BLaER1 treated with 17β-estradiol and CSF1 and Interleukin-3, amounts not matched to agents 10 nM and 100 nM (cell line): ENCODE data around the gene TENM4.

Source experiments
- H3K27ac ChIP-seq, 11 experiments: shearing (Covaris generic); formaldehyde crosslinking; 2 replicates each; pipeline ENCODE4 v1.8.1; 2022
- H3K27me3 ChIP-seq, 11 experiments: shearing (Covaris generic); formaldehyde crosslinking; 2 replicates each; pipeline ENCODE4 v1.8.1; 2022
- H3K36me3 ChIP-seq, 11 experiments: shearing (Covaris generic); formaldehyde crosslinking; 2 replicates each; pipeline ENCODE4 v1.8.1; 2022
- H3K4me1 ChIP-seq, 10 experiments: shearing (Covaris generic); formaldehyde crosslinking; 2 replicates each; pipeline ENCODE4 v1.8.1; 2022
- H3K4me2 ChIP-seq, 11 experiments: shearing (Covaris generic); formaldehyde crosslinking; 2 replicates each; pipeline ENCODE4 v1.8.1; 2022
- H3K4me3 ChIP-seq, 10 experiments: shearing (Covaris generic); formaldehyde crosslinking; 2 replicates each; pipeline ENCODE4 v1.8.1; 2022
- H3K9ac ChIP-seq, 11 experiments: shearing (Covaris generic); formaldehyde crosslinking; 2 replicates each; pipeline ENCODE4 v1.8.1; 2022
- H3K9me3 ChIP-seq, 11 experiments: shearing (Covaris generic); formaldehyde crosslinking; replicated peaks in 1 of 11; 2 replicates each; pipeline ENCODE4 v1.8.1; 2022
- H4K20me1 ChIP-seq, 11 experiments: shearing (Covaris generic); formaldehyde crosslinking; 2 replicates each; pipeline ENCODE4 v1.8.1; 2022
- Cebpa-rat ChIP-seq, 11 experiments: shearing (Covaris generic); IDR thresholded peaks; 2 replicates each; pipeline ENCODE4 v1.8.1; 2022

TENM4 gene

DNA sequence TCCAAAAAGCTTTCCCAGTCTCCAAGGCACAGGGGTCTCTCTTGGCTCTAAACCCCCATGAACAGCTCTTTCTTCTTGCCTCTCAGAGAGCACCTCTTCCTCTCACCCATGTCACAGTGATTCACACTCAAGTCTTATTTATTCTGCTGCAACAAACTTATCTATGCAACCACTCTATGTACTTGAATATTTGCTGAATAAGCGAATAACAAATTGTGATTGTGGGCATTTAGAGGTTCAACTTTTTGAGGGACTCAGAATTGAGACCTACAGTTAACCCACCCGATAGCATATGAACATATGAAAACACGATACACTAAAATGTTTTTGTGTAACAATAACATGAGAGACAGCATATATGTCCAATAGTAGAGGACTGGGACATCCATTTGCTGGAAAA lies 729.1 kb downstream of the TENM4 start:
- no peak overlapping the region for H3K4me3 ChIP-seq
- no peak overlapping the region for H3K4me2 ChIP-seq
- H3K36me3 ChIP-seq: peaks cover 0 to 15% (median 0%) of the 10 kb centered on the region in 11 experiments; a peak in 7 of 22 replicates
- no peaks in the 10 kb centered on the region for H3K9me3 ChIP-seq
- no peaks in the 10 kb centered on the region for H3K27me3 ChIP-seq
- no peak overlapping the region for H3K9ac ChIP-seq
- no peaks in the 10 kb centered on the region for H4K20me1 ChIP-seq
- no peak overlapping the region for H3K27ac ChIP-seq
- H3K4me1 ChIP-seq: no peaks in the 10 kb centered on the region
- TF ChIP-seq Cebpa-rat (IDR thresholded peaks at IDR 0.05): no peak

DNA sequence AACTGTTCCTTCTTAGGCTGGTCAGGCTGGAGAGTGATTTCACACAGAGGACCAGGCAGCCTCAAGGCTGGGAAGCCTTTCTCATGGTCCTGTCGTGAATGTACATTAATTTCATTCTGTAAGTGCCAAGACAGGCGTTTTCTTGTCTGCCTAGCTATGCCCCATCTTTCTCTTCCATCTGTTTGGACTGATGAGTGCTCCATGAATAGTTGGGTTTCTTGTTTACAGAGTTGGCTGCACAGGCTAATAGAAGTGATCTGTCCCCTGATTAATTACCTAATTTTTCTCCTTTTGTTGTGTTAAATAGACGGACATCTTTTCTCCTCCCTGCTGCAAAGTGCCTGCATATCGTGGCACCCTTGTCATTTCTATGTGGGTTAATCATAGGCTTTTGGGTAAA lies 730.4 kb downstream of the TENM4 start:
- H3K4me1 ChIP-seq: no peaks in the 10 kb centered on the region
- H3K27me3 ChIP-seq: no peaks in the 10 kb centered on the region
- no peak for TF ChIP-seq Cebpa-rat (IDR thresholded peaks at IDR 0.05)
- no peaks in the 10 kb centered on the region for H3K9me3 ChIP-seq
- H3K4me2 ChIP-seq: no peak overlapping the region
- H3K36me3 ChIP-seq: peaks cover 0 to 17% (median 0%) of the 10 kb centered on the region in 11 experiments; a peak in 7 of 22 replicates
- H3K4me3 ChIP-seq: no peak overlapping the region
- no peaks in the 10 kb centered on the region for H4K20me1 ChIP-seq
- H3K27ac ChIP-seq: no peak overlapping the region
- H3K9ac ChIP-seq: no peak overlapping the region

- Histone ChIP-seq H3K4me1 (no peaks in the 10 kb centered on the region), H4K20me1 (no peaks in the 10 kb centered on the region), H3K27ac (no peak overlapping the region), H3K4me2 (no peak overlapping the region), H3K4me3 (no peak overlapping the region), H3K36me3 (peaks cover 0 to 17% (median 0%) of the 10 kb centered on the region in 11 experiments; a peak in 8 of 22 replicates), H3K27me3 (no peaks in the 10 kb centered on the region), H3K9me3 (no peaks in the 10 kb centered on the region), H3K9ac (no peak overlapping the region)
- no peak for TF ChIP-seq Cebpa-rat (IDR thresholded peaks at IDR 0.05)
Measured at GRCh38 chr11:78708388-78708787, 732.4 kb downstream of the TENM4 start.

DNA sequence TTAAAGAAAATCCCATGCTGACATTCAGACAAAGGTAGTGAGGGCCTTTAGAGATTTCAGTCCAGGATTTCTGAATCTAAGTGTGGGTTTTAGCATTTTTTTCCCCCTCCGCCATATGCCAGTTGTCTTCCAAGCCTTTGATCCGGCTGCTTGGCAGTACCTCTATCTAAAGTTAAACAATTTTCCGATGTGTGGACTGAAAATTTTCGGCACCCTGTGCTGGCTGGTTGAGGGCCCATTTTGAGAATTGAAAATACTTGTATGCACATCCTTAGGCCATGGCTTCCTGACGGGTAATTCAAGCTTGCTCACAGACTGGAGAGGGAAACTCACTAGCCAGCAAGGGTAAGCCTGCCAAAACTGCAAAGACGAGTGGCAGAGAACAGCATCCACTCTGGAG lies 734.3 kb downstream of the TENM4 start:
- Histone ChIP-seq H3K4me1 (no peaks in the 10 kb centered on the region), H3K36me3 (peaks cover 0 to 28% (median 5%) of the 10 kb centered on the region in 11 experiments; a peak in 9 of 22 replicates), H3K4me3 (no peak overlapping the region), H4K20me1 (no peaks in the 10 kb centered on the region), H3K9ac (no peak overlapping the region), H3K4me2 (no peak overlapping the region), H3K27ac (no peak overlapping the region), H3K9me3 (no peaks in the 10 kb centered on the region), H3K27me3 (no peaks in the 10 kb centered on the region)
- TF ChIP-seq Cebpa-rat (IDR thresholded peaks at IDR 0.05): no peak

DNA sequence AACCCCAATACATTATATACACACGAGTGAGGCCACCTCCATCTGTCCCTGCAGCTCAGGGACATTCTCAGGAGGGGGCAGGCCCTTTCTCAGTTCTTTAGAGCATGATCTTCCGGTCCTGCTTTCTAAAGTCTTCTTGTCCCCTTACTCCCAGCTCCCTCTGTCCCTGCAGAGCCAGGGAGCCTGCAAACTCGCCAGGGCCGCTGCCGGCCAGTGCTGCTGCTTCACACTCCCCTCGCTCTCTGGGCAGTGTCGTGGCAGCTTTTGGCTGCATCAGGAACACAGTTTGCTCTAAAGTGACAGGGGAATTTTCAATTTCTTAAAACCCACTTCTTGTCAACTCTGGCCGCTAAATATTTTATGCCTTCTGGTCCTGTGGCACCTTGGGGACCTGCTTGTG lies 736.0 kb downstream of the TENM4 start:
- Histone ChIP-seq H3K36me3 (peaks cover 0 to 31% (median 5%) of the 10 kb centered on the region in 11 experiments; a peak in 9 of 22 replicates), H3K4me2 (no peak overlapping the region), H3K4me1 (no peaks in the 10 kb centered on the region), H3K27ac (no peak overlapping the region), H3K27me3 (no peaks in the 10 kb centered on the region), H4K20me1 (no peaks in the 10 kb centered on the region), H3K4me3 (no peak overlapping the region), H3K9me3 (no peaks in the 10 kb centered on the region), H3K9ac (no peak overlapping the region)
- no peak for TF ChIP-seq Cebpa-rat (IDR thresholded peaks at IDR 0.05)

DNA sequence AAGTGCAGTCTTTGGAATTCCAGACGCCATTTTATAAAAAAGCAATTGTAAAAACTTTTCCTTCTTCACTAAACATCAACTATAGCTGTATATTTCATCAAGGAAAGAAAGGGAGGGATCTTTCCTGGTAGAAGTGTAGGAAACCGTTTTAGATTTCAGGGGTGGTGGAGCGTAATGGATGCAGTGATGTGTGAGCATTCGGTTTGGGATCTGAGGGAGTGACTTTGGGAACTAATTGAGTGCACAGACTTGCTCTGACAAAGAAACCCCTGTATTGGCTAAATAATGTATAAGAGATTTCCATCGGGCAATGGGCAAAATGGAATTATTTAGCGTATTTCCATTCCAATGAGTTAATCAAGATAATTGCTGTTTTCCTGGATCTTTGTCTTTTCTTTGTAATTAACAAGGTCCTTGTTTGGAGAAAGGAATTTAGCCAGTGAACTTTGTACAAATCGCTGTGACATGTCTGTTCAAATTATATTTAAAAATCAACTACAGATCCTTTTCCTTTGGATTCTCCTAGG lies 741.2 kb downstream of the TENM4 start:
- H3K36me3 ChIP-seq: peaks cover 0 to 17% (median 5%) of the 10 kb centered on the region in 11 experiments; a peak in 8 of 22 replicates
- TF ChIP-seq Cebpa-rat (IDR thresholded peaks at IDR 0.05): no peak
- no peak overlapping the region for H3K4me3 ChIP-seq
- H3K4me1 ChIP-seq: no peaks in the 10 kb centered on the region
- H4K20me1 ChIP-seq: no peaks in the 10 kb centered on the region
- H3K27me3 ChIP-seq: no peaks in the 10 kb centered on the region
- no peak overlapping the region for H3K27ac ChIP-seq
- H3K4me2 ChIP-seq: no peak overlapping the region
- no peak overlapping the region for H3K9ac ChIP-seq
- no peaks in the 10 kb centered on the region for H3K9me3 ChIP-seq

DNA sequence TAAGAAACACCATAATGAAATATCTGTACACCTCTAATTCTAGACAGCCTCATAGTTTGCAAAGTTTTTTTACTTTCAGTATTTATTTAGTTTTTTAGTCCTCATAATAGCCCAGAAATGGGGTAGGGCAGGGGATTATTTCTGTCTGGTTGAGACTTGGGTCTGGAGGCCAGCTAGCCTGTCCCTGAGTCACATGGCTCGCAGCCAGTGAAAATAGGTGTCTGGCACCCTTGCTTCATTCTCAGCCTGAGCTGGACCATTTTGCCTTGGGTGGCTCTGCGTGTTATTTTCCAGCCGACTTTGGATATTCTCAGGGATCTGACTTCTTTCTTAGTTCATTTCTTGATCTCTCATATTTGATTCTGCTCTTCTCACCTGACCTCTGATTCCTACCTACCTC lies 742.2 kb downstream of the TENM4 start:
- TF ChIP-seq Cebpa-rat (IDR thresholded peaks at IDR 0.05): no peak
- Histone ChIP-seq H3K9ac (no peak overlapping the region), H4K20me1 (no peaks in the 10 kb centered on the region), H3K4me1 (no peaks in the 10 kb centered on the region), H3K4me3 (no peak overlapping the region), H3K4me2 (no peak overlapping the region), H3K27me3 (no peaks in the 10 kb centered on the region), H3K9me3 (no peaks in the 10 kb centered on the region), H3K27ac (no peak overlapping the region), H3K36me3 (peaks cover 0 to 17% (median 5%) of the 10 kb centered on the region in 11 experiments; a peak in 8 of 22 replicates)

DNA sequence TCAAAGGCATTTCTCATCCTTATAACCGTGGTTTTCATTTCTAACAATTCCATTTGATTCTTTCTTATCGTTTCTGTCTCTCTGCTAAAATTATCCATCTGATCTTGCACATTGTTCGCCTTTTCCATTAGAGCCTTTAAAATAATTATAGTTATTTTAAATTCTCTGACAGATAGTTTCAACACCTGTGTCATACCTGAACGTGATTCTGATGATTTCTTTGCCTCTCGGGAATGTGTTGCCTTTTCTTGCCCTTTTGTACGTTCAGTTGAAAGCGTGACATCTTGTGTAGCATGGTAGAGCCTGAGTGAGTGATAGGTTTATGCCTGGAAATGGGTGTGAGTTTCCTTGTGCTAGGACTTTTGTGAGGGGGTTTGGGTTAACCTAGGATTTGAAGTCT lies 744.7 kb downstream of the TENM4 start:
- H3K9ac ChIP-seq: no peak overlapping the region
- no peak overlapping the region for H3K27ac ChIP-seq
- H3K9me3 ChIP-seq: no peaks in the 10 kb centered on the region
- no peaks in the 10 kb centered on the region for H3K27me3 ChIP-seq
- no peak for TF ChIP-seq Cebpa-rat (IDR thresholded peaks at IDR 0.05)
- H3K4me3 ChIP-seq: no peak overlapping the region
- H3K36me3 ChIP-seq: peaks cover 0 to 3% (median 0%) of the 10 kb centered on the region in 11 experiments; a peak in 4 of 22 replicates
- H4K20me1 ChIP-seq: no peaks in the 10 kb centered on the region
- no peak overlapping the region for H3K4me2 ChIP-seq
- H3K4me1 ChIP-seq: no peaks in the 10 kb centered on the region

GRCh38 chr11:78694152-78694551 lies 746.7 kb downstream of the TENM4 start:
- H3K4me1 ChIP-seq: no peaks in the 10 kb centered on the region
- no peaks in the 10 kb centered on the region for H4K20me1 ChIP-seq
- H3K27ac ChIP-seq: no peak overlapping the region
- H3K9me3 ChIP-seq: no peaks in the 10 kb centered on the region
- H3K4me3 ChIP-seq: no peak overlapping the region
- no peaks in the 10 kb centered on the region for H3K27me3 ChIP-seq
- no peaks in the 10 kb centered on the region; a peak in 2 of 22 replicates for H3K36me3 ChIP-seq
- no peak for TF ChIP-seq Cebpa-rat (IDR thresholded peaks at IDR 0.05)
- no peak overlapping the region for H3K9ac ChIP-seq
- no peak overlapping the region for H3K4me2 ChIP-seq

- no peaks in the 10 kb centered on the region for H4K20me1 ChIP-seq
- peaks cover 0 to 10% (median 0%) of the 10 kb centered on the region in 11 experiments; a peak in 2 of 22 replicates for H3K36me3 ChIP-seq
- no peak for TF ChIP-seq Cebpa-rat (IDR thresholded peaks at IDR 0.05)
Measured at GRCh38 chr11:78691215-78691614, 749.6 kb downstream of the TENM4 start.

More at GRCh38 chr11:78691215-78691614, 749.6 kb downstream of the TENM4 start:
- Histone ChIP-seq H3K27ac (no peak overlapping the region), H3K27me3 (no peaks in the 10 kb centered on the region), H3K9ac (no peak overlapping the region), H3K4me3 (no peak overlapping the region), H3K9me3 (no peaks in the 10 kb centered on the region), H3K4me2 (no peak overlapping the region), H3K4me1 (no peaks in the 10 kb centered on the region)
